Tibial nerve (tissue), 4 donors: ENCODE measurements around the gene PHYKPL. TPM values are rescaled to one million over a fixed set of nuclear protein-coding genes. Genes with fewer than 3 reads are reported as not detected.

Source experiments
- DNase-seq, 2 donors: peaks; one replicate each; pipeline ENCODE4 v3.0.0-alpha.2; 2019; ENCODE audit warnings: low spot score in 2 of 2
- H3K27ac ChIP-seq, 4 donors: fragments of 200-600 bp; sonication (generic) in 3 of 4; one replicate each; pipeline ENCODE4 v1.5.1; 2017 to 2019; ENCODE audit warnings: mild to moderate bottlenecking in 1 of 4
- H3K27me3 ChIP-seq, 2 donors: fragments of 200-600 bp; sonication (generic) in 1 of 2; one replicate each; pipeline versions ENCODE4 v1.5.1 to v1.6.0; 2017 to 2019
- H3K36me3 ChIP-seq, 3 donors: fragments of 200-600 bp; sonication (generic); one replicate each; pipeline ENCODE4 v1.5.1; 2018 to 2019
- H3K4me1 ChIP-seq, 4 donors: fragments of 200-600 bp; sonication (generic) in 3 of 4; one replicate each; pipeline ENCODE4 v1.5.1; 2017 to 2019
- H3K4me3 ChIP-seq, 4 donors: fragments of 200-600 bp; sonication (generic) in 3 of 4; one replicate each; pipeline ENCODE4 v1.5.1; 2017 to 2019; ENCODE audit warnings: mild to moderate bottlenecking in 1 of 4, moderate library complexity in 1 of 4
- H3K9me3 ChIP-seq, 4 donors: fragments of 200-600 bp; sonication (generic) in 3 of 4; one replicate each; pipeline ENCODE4 v1.5.1; 2017 to 2019
- CTCF ChIP-seq, 5 experiments: fragments of 200-600 bp in 3 of 5; fragments of 450-650 bp in 2 of 5; sonication (generic) in 3 of 5; IDR thresholded peaks; one replicate each; pipeline ENCODE4 v1.5.1; 2016 to 2019; ENCODE audit warnings: antibody characterized with exemption in 5 of 5, mild to moderate bottlenecking in 3 of 5, moderate library complexity in 2 of 5
- EP300 ChIP-seq, 2 donors: sonication (generic); formaldehyde crosslinking; IDR thresholded peaks; one replicate each; pipeline ENCODE4 v1.6.1; 2017; ENCODE audit warnings: antibody characterized with exemption in 2 of 2, mild to moderate bottlenecking in 1 of 2
- POLR2A ChIP-seq, 2 donors: fragments of 450-650 bp; IDR thresholded peaks; one replicate each; pipeline ENCODE4 v1.6.1; 2017; ENCODE audit warnings: antibody characterized with exemption in 2 of 2, mild to moderate bottlenecking in 2 of 2, moderate library complexity in 2 of 2
- WGBS, 2 donors: methylation state at CpG; one replicate each; pipeline ENCODE4 v1.1.5; 2018; 5-methylcytosine and 5-hydroxymethylcytosine counted together
- total RNA-seq, 4 donors: library from RNA; depleted of rRNA; stranded (reverse); fragments of >200 nt; gene quantifications; one replicate each; pipeline ENCODE4 v1.1.0, GENCODE V29; 2016

The PHYKPL gene
- total RNA-seq, 4 donors from 2014 or later, result 77.2 to 121 (median 97.1) TPM

GRCh38 chr5:178162481-178162880 lies 70.1 kb downstream of the PHYKPL start:
- Histone ChIP-seq H3K4me1 (peaks cover 0 to 11% (median 3%) of the 10 kb centered on the region in 4 donors), H3K27me3 (peaks cover 0 to 19% of the 10 kb centered on the region in 2 donors), H3K27ac (no peak overlapping the region), H3K4me3 (no peak overlapping the region), H3K36me3 (no peaks in the 10 kb centered on the region), H3K9me3 (no peaks in the 10 kb centered on the region)
- TF ChIP-seq POLR2A (IDR thresholded peaks at IDR 0.05) (no peak), CTCF (IDR thresholded peaks at IDR 0.05) (no peak), EP300 (IDR thresholded peaks at IDR 0.05) (no peak)
- no peak for DNase-seq
- 76 to 78% methylated on average over 9 of the region's 9 CpGs for WGBS, 2 donors

GRCh38 chr5:178160176-178160575 lies 72.4 kb downstream of the PHYKPL start:
- no peak for TF ChIP-seq POLR2A (IDR thresholded peaks at IDR 0.05)
- no peak for TF ChIP-seq EP300 (IDR thresholded peaks at IDR 0.05)
- no peak for TF ChIP-seq CTCF (IDR thresholded peaks at IDR 0.05)

More at GRCh38 chr5:178160176-178160575, 72.4 kb downstream of the PHYKPL start:
- no peak for DNase-seq
- peaks cover 0 to 11% (median 3%) of the 10 kb centered on the region in 4 donors for H3K4me1 ChIP-seq
- WGBS, 2 donors, result 83 to 87% methylated on average over 5 of the region's 5 CpGs
- H3K27me3 ChIP-seq, result peaks cover 0 to 9% of the 10 kb centered on the region in 2 donors
- H3K4me3 ChIP-seq, result no peak overlapping the region
- H3K9me3 ChIP-seq, result no peaks in the 10 kb centered on the region
- no peak overlapping the region for H3K27ac ChIP-seq
- H3K36me3 ChIP-seq, result no peaks in the 10 kb centered on the region

Other genes starting within 250 kb of the PHYKPL start
- gene PROP1, start 236.6 kb downstream of the PHYKPL start, total RNA-seq, result not detected
- 1 to 10 TPM in 1 of 4 donors, under 1 TPM in 3; 0.84 to 1.3 (median 0.94) TPM for gene N4BP3, start 119.3 kb downstream of the PHYKPL start, total RNA-seq
- 10 to 100 TPM; 43.1 to 58.8 (median 53.0) TPM for gene RMND5B, start 101.8 kb downstream of the PHYKPL start, total RNA-seq
- gene NHP2, start 78.9 kb downstream of the PHYKPL start, total RNA-seq, result 100 to 1,000 TPM; 139 to 290 (median 159) TPM
- gene GMCL2, start 45.4 kb downstream of the PHYKPL start, total RNA-seq, result not detected
- 100 to 1,000 TPM in 3 of 4 donors, 10 to 100 TPM in 1; 92.0 to 135 (median 122) TPM for gene HNRNPAB, start 28.3 kb downstream of the PHYKPL start, total RNA-seq